GM21423 (cell line): Measurements from ENCODE around the gene PIGH.

Experiments used
- ATAC-seq: cut with Tn5 transposase; IDR thresholded peaks from one replicate; pipeline ENCODE4 v1.9.1; 2021; ENCODE audit warnings: mild to moderate bottlenecking, moderate library complexity; ENCODE audit not compliant: unreplicated experiment

Gene PIGH

GRCh38 chr14:67575684-67576083 is 24.4 kb downstream of the PIGH start:
- no peak for ATAC-seq

- ATAC-seq: no peak
Measured at GRCh38 chr14:67574806-67575205, 25.3 kb downstream of the PIGH start.

- ATAC-seq: no peak
Measured at GRCh38 chr14:67574156-67574555, 25.9 kb downstream of the PIGH start.

GRCh38 chr14:67573228-67574010 is 26.6 kb downstream of the PIGH start:
- ATAC-seq: no peak

GRCh38 chr14:67572608-67573007 is 27.5 kb downstream of the PIGH start:
- ATAC-seq: no peak

GRCh38 chr14:67571991-67572323 is 28.1 kb downstream of the PIGH start:
- no peak for ATAC-seq

GRCh38 chr14:67571275-67571990 is 28.6 kb downstream of the PIGH start:
- no peak for ATAC-seq

- no peak for ATAC-seq
Measured at GRCh38 chr14:67570453-67570852, 29.6 kb downstream of the PIGH start.

GRCh38 chr14:67569651-67570290 is 30.3 kb downstream of the PIGH start:
- ATAC-seq: no peak

GRCh38 chr14:67569011-67569650 is 30.9 kb downstream of the PIGH start:
- ATAC-seq: no peak

- no peak for ATAC-seq
Measured at GRCh38 chr14:67567654-67568053, 32.4 kb downstream of the PIGH start.

GRCh38 chr14:67566908-67567307 is 33.2 kb downstream of the PIGH start:
- ATAC-seq: no peak

- no peak for ATAC-seq
Measured at GRCh38 chr14:67564236-67564635, 35.8 kb downstream of the PIGH start.

GRCh38 chr14:67562776-67563150 is 37.3 kb downstream of the PIGH start:
- no peak for ATAC-seq

- no peak for ATAC-seq
Measured at GRCh38 chr14:67562025-67562775, 37.9 kb downstream of the PIGH start.

GRCh38 chr14:67559639-67560038 is 40.4 kb downstream of the PIGH start:
- ATAC-seq: no peak

GRCh38 chr14:67557656-67558055 is 42.4 kb downstream of the PIGH start:
- ATAC-seq: no peak

GRCh38 chr14:67557118-67557517 is 43.0 kb downstream of the PIGH start:
- no peak for ATAC-seq

- ATAC-seq: no peak
Measured at GRCh38 chr14:67556671-67557070, 43.4 kb downstream of the PIGH start.

GRCh38 chr14:67555518-67556090 is 44.5 kb downstream of the PIGH start:
- no peak for ATAC-seq

GRCh38 chr14:67554341-67554740 is 45.7 kb downstream of the PIGH start:
- no peak for ATAC-seq
